Skeletal muscle tissue (tissue), 4 donors: ENCODE results near the gene AUTS2. TPM values are rescaled to one million over a fixed set of nuclear protein-coding genes. Genes with fewer than 3 reads are reported as not detected.

Experiments used
- H3K27ac ChIP-seq: one replicate; pipeline ENCODE4 v1.7.0; 2013; ENCODE audit warnings: mild to moderate bottlenecking, low read depth, low read length, inconsistent platforms
- H3K27me3 ChIP-seq, 3 donors: one replicate each; pipeline ENCODE4 v1.7.0; 2013; ENCODE audit warnings: low read length in 3 of 3; ENCODE audit not compliant: control insufficient read depth in 3 of 3, insufficient read depth in 3 of 3
- H3K36me3 ChIP-seq, 3 donors: one replicate each; pipeline ENCODE4 v1.7.0; 2013; ENCODE audit warnings: low read length in 3 of 3; ENCODE audit not compliant: control insufficient read depth in 3 of 3, insufficient read depth in 3 of 3
- H3K4me1 ChIP-seq, 3 donors: one replicate each; pipeline ENCODE4 v1.7.0; 2013; ENCODE audit warnings: low read length in 3 of 3, mild to moderate bottlenecking in 3 of 3; ENCODE audit not compliant: control insufficient read depth in 3 of 3, insufficient read depth in 3 of 3
- H3K4me3 ChIP-seq, 3 donors: one replicate each; pipeline ENCODE4 v1.7.0; 2013; ENCODE audit warnings: low read length in 3 of 3
- H3K9ac ChIP-seq, 3 donors: one replicate each; pipeline ENCODE4 v1.7.0; 2013; ENCODE audit warnings: low read length in 3 of 3, mild to moderate bottlenecking in 3 of 3, moderate library complexity in 2 of 3, low read depth in 1 of 3
- H3K9me3 ChIP-seq, 3 donors: one replicate each; pipeline ENCODE4 v1.7.0; 2013; ENCODE audit warnings: low read length in 3 of 3; ENCODE audit not compliant: control insufficient read depth in 3 of 3
- total RNA-seq: library from RNA; depleted of rRNA; stranded (reverse); fragments of >200 nt; gene quantifications from one replicate; pipeline ENCODE4 v1.2.3, GENCODE V29; 2014
- donor health status: Osteomylitis.

AUTS2 gene
- total RNA-seq, 1 donor from 2014 or later = 43.3 TPM

- Histone ChIP-seq H3K27me3 (peaks cover 0 to 2% (median 0%) of the 10 kb centered on the region in 3 donors), H3K9me3 (no peaks in the 10 kb centered on the region), H3K4me3 (no peak overlapping the region), H3K4me1 (peaks cover 0 to 2% (median 0%) of the 10 kb centered on the region in 3 donors), H3K9ac (no peak overlapping the region), H3K36me3 (no peaks in the 10 kb centered on the region), H3K27ac (no peak overlapping the region)
Measured at GRCh38 chr7:70486977-70487376, 888.7 kb downstream of the AUTS2 start.

DNA sequence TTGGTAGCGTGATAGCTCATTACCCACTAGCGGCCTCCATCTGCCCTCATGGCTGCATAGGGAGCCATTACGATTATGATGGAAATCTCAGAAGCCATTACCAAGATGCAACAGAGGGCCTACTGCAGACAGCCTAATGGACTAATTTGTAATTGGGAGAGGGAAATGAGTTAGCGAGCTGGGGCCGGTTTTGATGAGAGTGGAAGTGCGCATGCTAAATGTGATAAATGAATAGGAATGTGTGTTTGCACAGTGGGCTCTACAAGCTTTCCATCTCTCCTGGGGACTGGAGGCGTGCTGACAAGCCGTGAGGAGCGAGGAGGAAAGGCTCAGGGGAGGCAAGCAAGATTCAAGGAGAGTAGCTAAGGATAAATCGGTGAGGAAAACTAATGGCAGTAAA lies 889.2 kb downstream of the AUTS2 start:
- no peak overlapping the region for H3K4me3 ChIP-seq
- H3K27ac ChIP-seq = no peak overlapping the region
- no peaks in the 10 kb centered on the region for H3K36me3 ChIP-seq

GRCh38 chr7:70487886-70488285 lies 889.6 kb downstream of the AUTS2 start:
- Histone ChIP-seq H3K36me3 (no peaks in the 10 kb centered on the region), H3K4me3 (no peak overlapping the region), H3K27ac (no peak overlapping the region), H3K9ac (no peak overlapping the region), H3K9me3 (no peaks in the 10 kb centered on the region), H3K27me3 (no peaks in the 10 kb centered on the region), H3K4me1 (peaks cover 0 to 2% (median 0%) of the 10 kb centered on the region in 3 donors)

More for the DNA sequence above, 889.2 kb downstream of the AUTS2 start:
- Histone ChIP-seq H3K9me3 (no peaks in the 10 kb centered on the region), H3K27me3 (no peaks in the 10 kb centered on the region), H3K9ac (no peak overlapping the region), H3K4me1 (peaks cover 0 to 2% (median 0%) of the 10 kb centered on the region in 3 donors)

DNA sequence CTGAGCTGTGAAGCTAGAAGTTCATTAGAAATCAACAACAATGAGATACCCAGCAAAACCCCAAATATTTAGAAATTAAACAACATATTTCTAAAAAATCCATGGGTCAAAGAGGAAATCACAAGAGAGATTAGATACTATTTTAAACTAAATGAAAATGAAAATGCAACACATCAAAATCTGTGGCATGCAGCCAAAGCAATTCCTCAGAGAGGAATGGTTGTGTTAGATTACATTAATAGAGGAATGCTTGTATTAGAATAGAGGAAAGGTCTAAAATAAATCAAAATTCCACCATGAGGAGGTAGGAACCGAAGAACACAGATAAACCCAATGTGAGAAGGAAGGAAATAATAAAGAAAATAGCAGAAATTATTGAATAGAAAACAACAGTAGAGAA lies 891.5 kb downstream of the AUTS2 start:
- Histone ChIP-seq H3K4me3 (no peak overlapping the region), H3K27me3 (no peaks in the 10 kb centered on the region), H3K9me3 (no peaks in the 10 kb centered on the region), H3K36me3 (no peaks in the 10 kb centered on the region), H3K27ac (no peak overlapping the region), H3K9ac (no peak overlapping the region), H3K4me1 (peaks cover 0 to 2% (median 0%) of the 10 kb centered on the region in 3 donors)

GRCh38 chr7:70492625-70493024 lies 894.4 kb downstream of the AUTS2 start:
- H3K4me3 ChIP-seq = no peak overlapping the region
- no peaks in the 10 kb centered on the region for H3K27me3 ChIP-seq
- no peak overlapping the region for H3K9ac ChIP-seq
- H3K36me3 ChIP-seq = no peaks in the 10 kb centered on the region
- no peaks in the 10 kb centered on the region for H3K9me3 ChIP-seq
- no peak overlapping the region for H3K27ac ChIP-seq
- H3K4me1 ChIP-seq = peaks cover 0 to 2% (median 0%) of the 10 kb centered on the region in 3 donors

DNA sequence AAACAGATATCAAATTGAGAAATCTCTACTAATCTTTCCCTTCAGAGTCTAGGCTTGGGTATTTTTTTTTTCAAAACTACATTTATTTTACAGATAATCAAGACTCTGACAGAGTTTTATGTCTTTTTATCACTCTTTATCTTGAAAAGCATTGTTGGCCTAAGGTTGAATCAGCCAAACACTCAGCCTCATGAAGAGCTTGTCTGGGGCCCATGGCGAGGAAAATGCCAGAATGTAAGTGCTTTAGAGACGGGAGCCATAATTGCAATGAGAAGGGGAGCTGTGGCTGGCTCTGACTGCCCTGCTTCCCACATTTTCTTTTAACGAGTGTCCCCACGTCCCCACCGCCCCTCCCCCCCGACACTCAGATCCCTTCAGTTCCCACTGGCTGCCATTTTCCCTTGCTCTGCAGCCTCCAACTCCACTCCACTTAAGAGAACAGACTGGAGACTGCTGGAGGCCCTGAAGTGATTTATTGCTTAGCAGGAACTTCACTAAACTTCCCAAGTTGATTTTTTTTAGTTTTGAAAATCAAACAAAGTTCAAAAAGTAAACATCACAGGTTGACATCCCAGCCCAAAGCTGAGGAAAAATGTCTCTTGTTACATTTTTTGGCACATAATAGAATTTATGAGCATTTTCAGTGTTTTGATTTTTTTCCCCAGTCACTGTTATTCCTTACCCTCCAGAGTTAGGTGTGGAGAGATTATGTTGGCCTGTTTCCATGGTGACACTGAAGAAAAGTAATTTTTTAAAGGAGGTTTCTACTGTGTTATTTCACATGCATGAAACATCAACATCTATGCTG lies 896.2 kb downstream of the AUTS2 start:
- Histone ChIP-seq H3K27me3 (no peaks in the 10 kb centered on the region), H3K36me3 (no peaks in the 10 kb centered on the region), H3K4me1 (peaks cover 0 to 2% (median 0%) of the 10 kb centered on the region in 3 donors)

DNA sequence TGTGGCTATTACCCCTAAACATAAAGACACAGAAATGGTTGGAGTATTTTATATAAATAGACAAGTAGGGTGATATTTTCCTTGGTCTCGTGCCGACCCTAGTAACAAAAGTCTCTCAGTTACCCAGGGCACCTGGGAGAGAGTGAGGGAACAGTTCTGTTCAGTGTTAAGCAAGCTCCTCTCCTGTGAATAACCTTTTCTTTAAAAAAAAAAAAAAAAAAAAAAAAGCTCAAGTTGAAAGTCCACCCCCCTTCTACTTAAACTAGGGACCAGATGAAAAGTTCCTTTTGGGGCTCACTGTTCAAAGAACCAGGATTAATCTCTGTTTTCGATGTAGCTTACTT lies 896.7 kb downstream of the AUTS2 start:
- Histone ChIP-seq H3K9me3 (no peaks in the 10 kb centered on the region), H3K4me1 (no peaks in the 10 kb centered on the region), H3K27me3 (no peaks in the 10 kb centered on the region), H3K4me3 (no peak overlapping the region), H3K36me3 (no peaks in the 10 kb centered on the region), H3K9ac (no peak overlapping the region), H3K27ac (no peak overlapping the region)

More for the DNA sequence above, 896.2 kb downstream of the AUTS2 start:
- Histone ChIP-seq H3K4me3 (no peak overlapping the region), H3K9me3 (no peaks in the 10 kb centered on the region), H3K27ac (no peak overlapping the region), H3K9ac (no peak overlapping the region)

DNA sequence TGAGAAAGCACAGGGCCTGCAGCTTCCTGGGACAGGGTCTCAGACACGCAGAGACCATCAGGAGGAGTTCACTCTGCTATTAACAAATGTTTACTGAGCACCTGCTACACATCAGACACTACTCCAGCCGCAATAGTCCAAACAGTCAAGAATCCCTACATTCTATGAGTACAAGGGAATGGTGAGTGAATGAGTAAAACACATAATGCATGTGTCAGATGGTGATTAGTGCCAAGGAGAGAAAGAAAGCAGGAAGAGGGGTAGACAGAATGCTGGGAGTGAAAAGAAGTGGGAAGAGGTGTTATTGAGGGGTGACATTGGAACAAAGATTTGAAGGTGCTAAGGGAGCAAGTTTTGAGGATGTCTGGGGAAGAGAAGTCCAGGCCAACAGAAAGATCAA lies 899.5 kb downstream of the AUTS2 start:
- H3K36me3 ChIP-seq = no peaks in the 10 kb centered on the region
- no peak overlapping the region for H3K27ac ChIP-seq
- no peaks in the 10 kb centered on the region for H3K9me3 ChIP-seq

DNA sequence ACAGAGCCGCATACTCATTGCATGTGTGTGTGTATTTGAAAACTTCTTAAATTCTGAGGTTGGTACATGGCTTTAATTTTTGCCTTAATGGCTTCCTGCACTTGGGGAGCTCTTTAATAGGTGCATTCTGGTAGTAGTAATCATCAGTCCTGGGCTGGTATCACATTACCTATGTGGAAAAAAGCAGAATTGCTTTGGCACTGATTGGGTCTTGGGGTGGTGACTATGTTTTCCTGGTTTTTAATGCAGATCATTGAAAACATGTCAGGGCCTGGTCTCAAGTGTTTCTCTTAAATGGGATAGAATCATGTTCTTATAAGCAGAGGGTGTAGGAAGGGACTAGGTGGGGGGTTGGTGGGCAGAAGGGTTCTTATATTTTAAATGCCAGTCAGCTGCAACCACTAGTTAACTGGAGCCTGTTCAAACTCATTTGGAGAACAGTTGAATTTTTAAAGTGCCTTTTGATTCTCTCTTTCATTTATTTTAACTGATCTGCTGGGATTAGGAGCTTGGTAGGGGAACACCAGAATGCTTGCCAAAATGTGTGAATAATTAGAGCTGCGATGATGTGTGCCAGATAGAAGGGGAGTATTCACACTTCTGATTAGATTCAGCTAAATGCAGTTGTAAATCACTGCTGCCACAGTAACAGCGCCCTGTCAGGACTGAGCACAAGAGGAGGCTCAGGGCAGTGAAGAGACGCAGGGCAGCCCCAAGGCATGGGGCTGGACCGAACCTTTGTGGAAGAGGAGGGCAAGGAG lies 900.1 kb downstream of the AUTS2 start:
- Histone ChIP-seq H3K4me1 (peaks cover 3 to 13% (median 13%) of the 10 kb centered on the region in 3 donors), H3K27me3 (no peaks in the 10 kb centered on the region), H3K9me3 (no peaks in the 10 kb centered on the region), H3K9ac (no peak overlapping the region), H3K4me3 (no peak overlapping the region), H3K36me3 (no peaks in the 10 kb centered on the region), H3K27ac (no peak overlapping the region)

More for the DNA sequence above, 899.5 kb downstream of the AUTS2 start:
- Histone ChIP-seq H3K4me1 (peaks cover 3 to 11% (median 11%) of the 10 kb centered on the region in 3 donors), H3K27me3 (no peaks in the 10 kb centered on the region), H3K4me3 (no peak overlapping the region), H3K9ac (no peak overlapping the region)

GRCh38 chr7:70500261-70500660 lies 902.0 kb downstream of the AUTS2 start:
- no peak overlapping the region for H3K27ac ChIP-seq
- H3K9me3 ChIP-seq = no peaks in the 10 kb centered on the region
- peaks cover 3 to 13% (median 13%) of the 10 kb centered on the region in 3 donors for H3K4me1 ChIP-seq
- H3K4me3 ChIP-seq = no peak overlapping the region
- H3K36me3 ChIP-seq = no peaks in the 10 kb centered on the region
- no peaks in the 10 kb centered on the region for H3K27me3 ChIP-seq
- no peak overlapping the region for H3K9ac ChIP-seq
